Fibroblast of lung (primary cell): ENCODE results near the gene SDF2L1.

Source experiments
- EZH2 ChIP-seq: IDR thresholded peaks from 2 replicates; pipeline ENCODE4 v1.5.1; 2012; ENCODE audit warnings: low read length, control low read depth, mild to moderate bottlenecking; ENCODE audit errors: missing control alignments
- TF ChIP-seq, protein P1 (sequence below), 2 donors: IDR thresholded peaks in 1 of 2; conservative IDR thresholded peaks in 1 of 2; 1 replicate in 1 of 2; 2 replicates in 1 of 2; pipeline ENCODE4 v1.5.1; 2011 to 2012; ENCODE audit warnings: low read length in 2 of 2, control low read depth in 1 of 2, inconsistent platforms in 1 of 2, low read depth in 1 of 2, mild to moderate bottlenecking in 1 of 2

DNA sequence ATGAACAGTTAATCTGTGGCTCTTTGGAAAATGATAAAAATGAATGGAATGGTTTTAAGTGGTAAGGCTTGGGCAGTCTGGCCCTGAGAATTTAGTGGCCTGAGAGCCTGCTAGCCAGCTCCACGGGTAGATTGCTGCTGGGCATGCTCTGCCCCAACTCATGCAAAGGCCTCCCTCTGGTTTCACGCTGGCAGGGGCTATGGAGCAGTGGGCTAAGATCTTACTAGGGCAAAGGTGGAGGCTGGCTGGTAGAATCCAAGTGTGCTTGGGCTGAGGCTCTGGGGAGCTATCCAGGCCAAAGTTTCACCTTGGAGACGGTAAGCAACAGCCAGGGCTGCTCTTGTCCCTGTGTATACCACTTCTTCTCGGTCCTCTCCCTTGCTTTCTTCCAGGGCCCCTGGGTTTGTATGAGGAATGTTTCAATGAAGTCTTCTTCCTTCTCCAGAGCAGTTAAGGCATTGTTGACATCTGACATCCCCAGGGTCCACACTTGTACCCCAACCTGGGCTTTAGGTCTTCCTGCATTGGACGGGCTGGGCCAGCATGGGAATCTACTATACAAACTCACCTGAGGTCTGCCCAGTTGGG, 47.1 kb upstream of the SDF2L1 start:
- TF ChIP-seq, protein P1, sequence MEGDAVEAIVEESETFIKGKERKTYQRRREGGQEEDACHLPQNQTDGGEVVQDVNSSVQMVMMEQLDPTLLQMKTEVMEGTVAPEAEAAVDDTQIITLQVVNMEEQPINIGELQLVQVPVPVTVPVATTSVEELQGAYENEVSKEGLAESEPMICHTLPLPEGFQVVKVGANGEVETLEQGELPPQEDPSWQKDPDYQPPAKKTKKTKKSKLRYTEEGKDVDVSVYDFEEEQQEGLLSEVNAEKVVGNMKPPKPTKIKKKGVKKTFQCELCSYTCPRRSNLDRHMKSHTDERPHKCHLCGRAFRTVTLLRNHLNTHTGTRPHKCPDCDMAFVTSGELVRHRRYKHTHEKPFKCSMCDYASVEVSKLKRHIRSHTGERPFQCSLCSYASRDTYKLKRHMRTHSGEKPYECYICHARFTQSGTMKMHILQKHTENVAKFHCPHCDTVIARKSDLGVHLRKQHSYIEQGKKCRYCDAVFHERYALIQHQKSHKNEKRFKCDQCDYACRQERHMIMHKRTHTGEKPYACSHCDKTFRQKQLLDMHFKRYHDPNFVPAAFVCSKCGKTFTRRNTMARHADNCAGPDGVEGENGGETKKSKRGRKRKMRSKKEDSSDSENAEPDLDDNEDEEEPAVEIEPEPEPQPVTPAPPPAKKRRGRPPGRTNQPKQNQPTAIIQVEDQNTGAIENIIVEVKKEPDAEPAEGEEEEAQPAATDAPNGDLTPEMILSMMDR (conservative IDR thresholded peaks at IDR 0.05 in 1 of 2, IDR thresholded peaks at IDR 0.05 in 1 of 2; ENCODE audit: low read depth in 1 of 2, low read length in 2 of 2) = no peak
- TF ChIP-seq EZH2 = no peak
